CD4-positive, alpha-beta T cell treated with Interleukin-15 for 4 hours (primary cell): ENCODE data around the gene ASIP.
"Not testable (repeated sequence)": the region's sequence is repeated elsewhere in the genome, so short reads cannot be mapped to it uniquely, and the experiment has no call there.

Experiments used
- DNase-seq: peaks from one replicate; pipeline ENCODE4 v3.0.0-alpha.2; 2020; ENCODE audit warnings: low spot score

Gene ASIP

GRCh38 chr20:34242879-34243278, 1.7 kb downstream of the ASIP start:
- no peak for DNase-seq

GRCh38 chr20:34243377-34243776, 2.2 kb downstream of the ASIP start:
- DNase-seq = no peak

GRCh38 chr20:34246126-34246626, 5.0 kb downstream of the ASIP start:
- no peak for DNase-seq

- no peak for DNase-seq
These were observed 8.1 kb downstream of the ASIP start for GRCh38 chr20:34249291-34249690.

DNA sequence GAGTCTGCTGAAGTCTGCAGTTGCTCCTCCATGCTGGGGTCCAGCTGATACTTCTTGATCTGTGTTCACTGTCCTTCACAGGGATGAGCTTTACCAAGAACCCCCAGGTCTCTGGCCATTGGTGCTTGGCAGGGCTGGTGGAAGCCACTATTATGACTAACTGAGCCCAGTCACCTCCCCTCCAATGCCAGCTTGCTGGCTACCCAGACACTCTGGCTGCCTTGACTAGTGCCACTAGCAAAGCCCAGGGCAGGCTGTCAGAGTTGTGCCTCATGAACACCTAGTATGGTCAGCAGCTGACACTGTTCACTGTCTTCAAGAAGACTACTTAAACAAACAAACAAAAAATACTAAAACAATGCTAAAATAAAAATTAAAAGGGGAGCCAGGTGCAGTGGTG, 8.8 kb downstream of the ASIP start:
- no peak for DNase-seq

GRCh38 chr20:34251619-34252018, 10.4 kb downstream of the ASIP start:
- DNase-seq = no peak

DNA sequence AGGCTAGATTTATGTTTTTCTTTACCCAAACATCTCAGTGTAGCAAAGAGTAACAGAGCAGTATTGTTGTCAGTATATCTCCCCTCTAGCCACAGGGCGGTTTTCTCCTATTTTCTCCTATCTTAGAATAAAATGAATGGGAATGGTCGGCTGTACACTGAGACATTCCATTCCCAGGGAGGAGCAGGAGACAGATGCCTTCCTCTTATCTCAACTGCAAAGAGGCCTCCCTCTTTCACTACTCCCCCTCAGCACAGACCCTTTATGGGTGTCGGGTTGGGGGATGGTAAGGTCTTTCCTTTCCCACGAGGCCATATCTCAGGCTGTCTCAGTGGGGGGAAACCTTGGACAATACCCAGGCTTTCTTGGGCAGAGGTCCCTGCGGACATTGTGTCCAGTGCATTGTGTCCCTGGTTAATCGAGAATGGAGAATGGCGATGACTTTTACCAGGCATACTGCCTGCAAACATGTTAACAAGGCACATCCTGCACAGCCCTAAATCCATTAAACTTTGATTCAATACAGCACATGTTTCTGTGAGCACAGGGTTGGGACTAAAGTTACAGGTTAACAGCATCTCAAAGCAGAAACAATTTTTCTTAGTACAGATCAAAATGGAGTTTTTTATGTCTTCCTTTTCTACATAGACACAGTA, 11.3 kb downstream of the ASIP start:
- not testable (repeated sequence) for DNase-seq

DNA sequence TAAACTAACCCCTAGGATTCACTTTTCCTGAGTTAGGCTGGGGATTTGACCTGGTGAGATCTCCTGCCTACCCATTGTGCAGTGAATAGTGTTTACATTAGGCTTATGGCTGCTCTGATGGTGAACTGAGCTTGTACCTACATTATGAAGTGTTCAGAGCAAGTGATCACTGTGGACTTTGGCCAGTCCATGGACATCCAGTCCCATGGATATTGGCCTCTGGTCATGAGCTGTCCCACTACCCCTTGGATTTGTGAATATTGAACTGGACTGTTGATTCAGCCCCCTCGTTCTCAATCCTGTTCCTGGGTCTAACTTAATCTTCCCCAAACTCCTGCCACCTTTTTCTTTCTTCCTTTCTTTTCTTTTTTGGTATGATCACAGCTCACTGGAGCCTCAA, 13.8 kb downstream of the ASIP start:
- no peak for DNase-seq

- no peak for DNase-seq
These were observed 15.5 kb downstream of the ASIP start for GRCh38 chr20:34256629-34257124.

DNA sequence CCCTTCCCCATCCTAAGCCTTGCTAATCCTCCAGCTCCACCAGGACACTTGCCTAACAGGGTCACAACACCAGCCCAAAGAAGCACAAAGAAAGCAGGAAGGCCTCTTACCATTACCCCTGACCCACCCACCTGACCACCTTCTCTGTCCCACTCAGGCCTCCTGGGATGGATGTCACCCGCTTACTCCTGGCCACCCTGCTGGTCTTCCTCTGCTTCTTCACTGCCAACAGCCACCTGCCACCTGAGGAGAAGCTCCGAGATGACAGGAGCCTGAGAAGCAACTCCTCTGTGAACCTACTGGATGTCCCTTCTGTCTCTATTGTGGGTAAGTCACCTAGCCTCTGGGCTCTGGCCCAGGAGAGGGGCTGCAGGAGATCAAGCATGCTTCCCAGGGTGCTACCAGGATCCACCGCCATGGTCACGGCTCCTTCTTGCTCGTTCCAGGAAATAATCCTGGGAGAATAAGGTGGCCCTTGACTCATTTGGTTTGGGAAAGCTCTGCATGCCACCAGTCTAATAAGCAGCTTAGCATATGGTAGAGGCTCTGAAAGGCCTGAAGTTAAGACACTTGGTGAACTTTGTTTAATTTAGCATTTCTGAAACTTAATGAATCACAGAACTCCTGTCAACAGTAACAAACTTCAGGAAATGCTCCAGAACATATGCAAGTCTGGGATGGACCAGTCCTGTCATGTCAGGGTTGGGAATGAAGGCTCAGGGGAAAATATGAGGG, 19.2 kb downstream of the ASIP start:
- DNase-seq = no peak

DNA sequence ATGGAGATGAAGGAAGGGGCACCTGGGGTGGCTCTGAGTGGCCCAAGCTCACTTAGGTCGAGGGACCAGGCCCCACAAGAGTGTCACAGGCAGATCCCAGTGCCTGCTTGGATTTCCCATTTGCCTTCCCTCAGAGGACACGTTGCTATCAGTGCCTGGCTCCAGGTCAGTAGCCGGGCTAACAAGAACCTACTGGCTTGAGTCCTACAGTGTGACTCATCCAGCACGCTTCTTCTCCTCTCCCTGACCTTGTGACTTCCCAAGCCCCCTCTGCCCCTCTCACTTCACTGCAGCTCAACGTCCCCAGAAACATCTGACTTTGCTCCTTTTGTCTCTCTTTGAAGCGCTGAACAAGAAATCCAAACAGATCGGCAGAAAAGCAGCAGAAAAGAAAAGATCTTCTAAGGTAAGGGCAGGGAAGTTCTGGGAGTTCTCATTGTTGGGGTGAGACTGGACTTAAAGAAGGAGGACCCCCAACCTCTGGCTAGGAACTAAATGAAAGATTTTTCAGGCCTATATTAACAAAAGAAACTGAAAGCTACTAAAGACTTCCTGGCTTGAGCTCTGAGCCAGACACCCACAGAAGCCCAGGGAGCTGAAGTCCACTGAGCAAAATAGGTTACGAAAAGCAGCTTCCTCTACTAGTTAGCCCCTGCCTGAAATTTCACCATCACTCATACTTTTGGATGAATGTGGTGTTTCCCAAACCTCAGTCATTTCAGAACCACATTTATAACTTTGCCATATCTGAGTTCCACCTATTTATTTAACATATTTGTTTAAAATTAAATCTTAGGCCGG, 21.5 kb downstream of the ASIP start:
- no peak for DNase-seq

- not testable (repeated sequence) for DNase-seq
These were observed 22.2 kb downstream of the ASIP start for GRCh38 chr20:34263468-34263867.

- no peak for DNase-seq
These were observed 22.9 kb downstream of the ASIP start for GRCh38 chr20:34264141-34264540.

DNA sequence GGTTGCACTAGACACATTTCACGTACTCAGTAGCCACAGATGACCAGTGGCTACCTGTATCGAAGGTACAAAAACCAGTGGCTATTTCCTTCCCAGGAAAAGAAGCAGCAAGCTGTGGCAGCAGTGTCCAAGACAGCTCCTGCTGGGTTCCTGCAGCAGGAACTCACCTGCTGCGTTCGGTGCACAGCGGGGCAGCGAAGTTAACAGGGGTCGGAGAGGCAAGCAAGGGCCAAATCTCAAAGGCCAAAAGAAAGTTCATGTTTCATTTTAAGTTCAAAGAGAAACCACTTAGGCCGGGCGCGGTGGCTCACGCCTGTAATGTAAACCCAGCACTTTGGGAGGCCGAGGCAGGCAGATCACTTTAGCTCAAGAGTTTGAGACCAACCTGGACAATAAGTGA, 26.9 kb downstream of the ASIP start:
- DNase-seq = no peak

GRCh38 chr20:34268851-34269636, 27.8 kb downstream of the ASIP start:
- DNase-seq = no peak

- DNase-seq = no peak
These were observed 28.9 kb downstream of the ASIP start for GRCh38 chr20:34269996-34270627.

DNA sequence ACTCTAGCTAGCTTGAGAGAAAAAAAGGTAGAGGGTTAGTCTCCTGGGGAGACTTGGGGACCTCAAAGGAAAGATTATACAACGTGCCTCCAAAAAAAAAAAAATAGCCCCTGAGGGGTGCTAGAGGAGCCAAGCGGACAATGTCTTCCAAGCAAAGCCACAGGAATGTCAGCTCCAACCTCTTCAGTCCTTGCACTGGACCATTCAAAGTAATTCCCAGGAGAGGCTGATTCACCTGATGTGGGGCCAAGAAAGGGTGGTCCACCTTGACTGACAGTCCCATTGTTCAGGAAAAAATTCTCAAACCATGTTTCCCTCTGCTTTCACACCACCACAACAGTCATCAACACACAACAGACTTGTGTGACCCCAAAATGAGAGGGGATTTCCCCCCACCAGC, 30.7 kb downstream of the ASIP start:
- no peak for DNase-seq

GRCh38 chr20:34274694-34275093, 33.5 kb downstream of the ASIP start:
- DNase-seq = no peak

DNA sequence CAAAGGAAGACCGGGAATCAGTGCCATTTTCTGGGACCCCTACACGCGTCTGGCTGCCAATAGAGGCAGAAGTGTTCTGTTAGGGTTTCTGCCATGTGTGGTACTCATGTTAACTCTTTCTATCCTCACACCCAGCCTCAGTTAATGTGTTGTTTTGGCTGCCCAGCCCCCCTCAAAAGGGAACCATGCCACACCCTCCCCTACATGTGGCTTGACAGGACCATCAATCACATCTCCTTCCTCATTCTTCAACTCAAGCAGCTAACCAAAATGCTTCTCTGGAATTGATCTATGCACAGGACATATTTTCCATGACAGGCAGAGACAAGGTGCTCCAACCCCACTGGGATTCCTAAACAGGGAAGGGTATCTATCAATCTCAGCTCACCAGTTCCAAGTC, 40.0 kb downstream of the ASIP start:
- DNase-seq = no peak

DNA sequence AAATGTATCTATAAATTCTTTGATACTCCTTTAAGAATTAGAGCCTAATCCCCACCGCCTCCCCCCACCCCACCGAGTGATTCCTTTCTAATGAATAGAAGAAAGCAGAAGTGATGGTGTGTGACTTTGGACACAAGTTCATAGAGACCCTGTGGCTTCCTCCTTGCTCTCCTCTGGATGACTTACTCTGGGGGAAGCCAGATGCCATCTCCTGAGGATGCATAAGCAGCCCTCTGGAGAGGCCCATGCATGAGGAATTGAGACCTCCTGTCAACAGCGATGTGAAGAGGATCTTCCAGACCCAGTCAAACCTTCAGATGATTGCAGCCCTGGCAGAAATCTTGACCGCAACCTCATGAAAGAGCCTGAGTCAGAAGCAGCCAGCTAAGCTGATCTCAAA, 40.8 kb downstream of the ASIP start:
- no peak for DNase-seq

GRCh38 chr20:34283844-34284243, 42.6 kb downstream of the ASIP start:
- no peak for DNase-seq
